Stimulated activated CD8-positive, alpha-beta memory T cell treated with anti-CD3 and anti-CD28 coated beads, Interleukin-7, amount 100 ng/mL, for 4 hours (primary cell): ENCODE measurements around the gene S100A11.

Source experiments
- DNase-seq, 2 donors: peaks; one replicate each; pipeline ENCODE4 v3.0.0-alpha.2; 2020; ENCODE audit warnings: low read depth in 2 of 2

Gene S100A11

GRCh38 chr1:151984313-151984956 lies 52.4 kb downstream of the S100A11 start:
- DNase-seq = no peak
